Testis (tissue), 3 donors: ENCODE results near the gene FRYL. TPM values are rescaled to one million over a fixed set of nuclear protein-coding genes. Genes with fewer than 3 reads are reported as not detected.

Experiments
- DNase-seq: peaks from one replicate; pipeline ENCODE4 v3.0.0-alpha.2; 2019
- H3K27ac ChIP-seq, 2 donors: fragments of 200-600 bp; sonication (generic); one replicate each; pipeline ENCODE4 v1.5.1; 2019
- H3K27me3 ChIP-seq: fragments of 200-600 bp; sonication (generic); one replicate; pipeline ENCODE4 v1.5.1; 2019
- H3K36me3 ChIP-seq: fragments of 200-600 bp; sonication (generic); one replicate; pipeline ENCODE4 v1.5.1; 2017; ENCODE audit warnings: low read depth; ENCODE audit errors: missing control alignments
- H3K4me1 ChIP-seq: fragments of 200-600 bp; sonication (generic); one replicate; pipeline ENCODE4 v1.5.1; 2019
- H3K4me3 ChIP-seq, 2 donors: fragments of 200-600 bp; sonication (generic); one replicate each; pipeline ENCODE4 v1.5.1; 2017 to 2019
- H3K9me3 ChIP-seq: fragments of 200-600 bp; sonication (generic); one replicate; pipeline ENCODE4 v1.5.1; 2017
- CTCF ChIP-seq, 3 experiments: fragments of 450-650 bp in 2 of 3; fragments of 200-600 bp in 1 of 3; sonication (generic) in 1 of 3; IDR thresholded peaks; one replicate each; pipeline ENCODE4 v1.5.1; 2016 to 2019; ENCODE audit warnings: antibody characterized with exemption in 3 of 3, mild to moderate bottlenecking in 2 of 3, moderate library complexity in 1 of 3
- POLR2A ChIP-seq: fragments of 450-650 bp; IDR thresholded peaks from one replicate; pipeline ENCODE4 v1.6.1; 2017; ENCODE audit warnings: antibody characterized with exemption, mild to moderate bottlenecking, moderate library complexity
- WGBS, 2 donors: methylation state at CpG; one replicate each; pipeline ENCODE4 v1.1.5; 2018; 5-methylcytosine and 5-hydroxymethylcytosine counted together
- intact Hi-C: fragments of 100-400 bp; cut with DNase I; formaldehyde crosslinking; loops from one replicate; pipeline ENCODE4 v1.15.1; 2023; ENCODE audit warnings: low total_unique reads
- polyA plus RNA-seq: library from polyadenylated mRNA; stranded (reverse); fragments of 350-450 nt; fragmentation: Illumina TruSeq; extraction: RNeasy Lipid Tissue Mini Kit (QIAGEN cat#74804); gene quantifications from one replicate; pipeline ENCODE4 v1.2.3, GENCODE V29; 2014; ENCODE audit warnings: low read depth, low replicate concordance; ENCODE audit not compliant: insufficient read depth
- total RNA-seq, 2 donors: library from RNA; depleted of rRNA; stranded (reverse); fragments of >200 nt; gene quantifications; one replicate each; pipeline ENCODE4 v1.2.3, GENCODE V29; 2016

The FRYL gene
- total and polyA plus RNA-seq, 3 donors from 2014 or later: 22.5 to 70.6 (median 55.0) TPM

GRCh38 chr4:48772556-48772955 lies 7.5 kb downstream of the FRYL start:
- Histone ChIP-seq H3K27me3 (no peaks in the 10 kb centered on the region), H3K9me3 (no peaks in the 10 kb centered on the region), H3K4me1 (peaks cover 12% of the 10 kb centered on the region), H3K4me3 (no peak overlapping the region), H3K36me3 (no peaks in the 10 kb centered on the region), H3K27ac (no peak overlapping the region)
- WGBS, 2 donors: 70 to 72% methylated on average over 3 of the region's 3 CpGs
- no peak for DNase-seq
- TF ChIP-seq CTCF (IDR thresholded peaks at IDR 0.05) (no peak), POLR2A (no peak)
- intact Hi-C loops: no loop called here

- WGBS, 2 donors: 94% methylated on average over 12 of the region's 12 CpGs
- H3K4me3 ChIP-seq: no peak overlapping the region
- no peak overlapping the region for H3K27ac ChIP-seq
- TF ChIP-seq CTCF (IDR thresholded peaks at IDR 0.05) (no peak), POLR2A (no peak)
- H3K9me3 ChIP-seq: no peaks in the 10 kb centered on the region
- H3K27me3 ChIP-seq: no peaks in the 10 kb centered on the region
- intact Hi-C loops: no loop called here
- H3K4me1 ChIP-seq: no peaks in the 10 kb centered on the region
- H3K36me3 ChIP-seq: no peaks in the 10 kb centered on the region
- DNase-seq: no peak
Measured at GRCh38 chr4:48767055-48767929, 12.8 kb downstream of the FRYL start.

- Histone ChIP-seq H3K27ac (no peak overlapping the region), H3K27me3 (no peaks in the 10 kb centered on the region), H3K4me3 (no peak overlapping the region), H3K36me3 (no peaks in the 10 kb centered on the region), H3K9me3 (no peaks in the 10 kb centered on the region), H3K4me1 (no peaks in the 10 kb centered on the region)
- intact Hi-C loops: no loop called here
- 58 to 66% methylated on average over 4 of the region's 4 CpGs for WGBS, 2 donors
- TF ChIP-seq CTCF (IDR thresholded peaks at IDR 0.05): no peak
- no peak for TF ChIP-seq POLR2A
- DNase-seq: no peak
Measured at GRCh38 chr4:48766131-48766792, 13.8 kb downstream of the FRYL start.

GRCh38 chr4:48762408-48762807 lies 17.7 kb downstream of the FRYL start:
- Histone ChIP-seq H3K27ac (no peak overlapping the region), H3K27me3 (no peaks in the 10 kb centered on the region), H3K9me3 (no peaks in the 10 kb centered on the region), H3K4me3 (no peak overlapping the region), H3K4me1 (no peaks in the 10 kb centered on the region), H3K36me3 (no peaks in the 10 kb centered on the region)
- no peak for TF ChIP-seq CTCF (IDR thresholded peaks at IDR 0.05)
- no peak for TF ChIP-seq POLR2A
- DNase-seq: no peak
- intact Hi-C loops: no loop called here
